Islet of Langerhans (tissue), 1 donor: Measurements from ENCODE around the gene MAP3K2.
"Not testable (repeated sequence)": the region's sequence is repeated elsewhere in the genome, so short reads cannot be mapped to it uniquely, and the experiment has no call there.

Experiments used
- FAIRE-seq: peaks from one replicate; lab custom pipeline; 2011; peaks lifted over from hg19 to GRCh38; lab: Jason Lieb, UNC

The MAP3K2 gene

GRCh38 chr2:127379712-127380355, 7.9 kb downstream of the MAP3K2 start:
- FAIRE-seq = no peak

GRCh38 chr2:127378720-127379119, 9.1 kb downstream of the MAP3K2 start:
- FAIRE-seq = no peak

- FAIRE-seq = no peak
These were observed 10.5 kb downstream of the MAP3K2 start for GRCh38 chr2:127377262-127377661.

GRCh38 chr2:127376257-127376656, 11.5 kb downstream of the MAP3K2 start:
- no peak for FAIRE-seq

GRCh38 chr2:127373362-127374083, 14.3 kb downstream of the MAP3K2 start:
- FAIRE-seq = no peak

- FAIRE-seq = no peak
These were observed 16.7 kb downstream of the MAP3K2 start for GRCh38 chr2:127371037-127371436.

GRCh38 chr2:127370010-127370409, 17.8 kb downstream of the MAP3K2 start:
- no peak for FAIRE-seq

- no peak for FAIRE-seq
These were observed 22.5 kb downstream of the MAP3K2 start for GRCh38 chr2:127365211-127365643.

GRCh38 chr2:127362971-127363370, 24.8 kb downstream of the MAP3K2 start:
- FAIRE-seq = no peak

GRCh38 chr2:127361929-127362885, 25.6 kb downstream of the MAP3K2 start:
- no peak for FAIRE-seq

GRCh38 chr2:127360242-127360641, 27.5 kb downstream of the MAP3K2 start:
- FAIRE-seq = no peak

GRCh38 chr2:127359520-127359919, 28.3 kb downstream of the MAP3K2 start:
- FAIRE-seq = no peak

GRCh38 chr2:127358971-127359370, 28.8 kb downstream of the MAP3K2 start:
- no peak for FAIRE-seq

- FAIRE-seq = no peak
These were observed 29.7 kb downstream of the MAP3K2 start for GRCh38 chr2:127358044-127358443.

GRCh38 chr2:127357591-127357990, 30.2 kb downstream of the MAP3K2 start:
- no peak for FAIRE-seq

GRCh38 chr2:127356531-127356930, 31.2 kb downstream of the MAP3K2 start:
- no peak for FAIRE-seq

- FAIRE-seq = no peak
These were observed 32.3 kb downstream of the MAP3K2 start for GRCh38 chr2:127355407-127356008.

GRCh38 chr2:127353873-127354676, 33.7 kb downstream of the MAP3K2 start:
- FAIRE-seq = not testable (repeated sequence)

GRCh38 chr2:127353223-127353622, 34.6 kb downstream of the MAP3K2 start:
- not testable (repeated sequence) for FAIRE-seq

- no peak for FAIRE-seq
These were observed 36.2 kb downstream of the MAP3K2 start for GRCh38 chr2:127351603-127352002.

- no peak for FAIRE-seq
These were observed 39.3 kb downstream of the MAP3K2 start for GRCh38 chr2:127348426-127349000.
